SK-N-SH (cell line): ENCODE measurements around the gene SAMD1.

Experiments
- CHD2 ChIP-seq: fragments of 150-350 bp; IDR thresholded peaks from 2 replicates; pipeline ENCODE4 v1.6.1; 2018; ENCODE audit warnings: low read length; ENCODE audit not compliant: partially characterized antibody
- EP300 ChIP-seq, 2 experiments: IDR thresholded peaks; 2 replicates each; pipeline versions ENCODE4 v1.4.0 to v1.6.1; 2012; ENCODE audit warnings: borderline replicate concordance in 1 of 2, low read depth in 1 of 2, low read length in 1 of 2
- FOXJ3 ChIP-seq: sonication (generic); formaldehyde crosslinking; IDR thresholded peaks from 2 replicates; pipeline ENCODE4 v1.5.1; 2020; ENCODE audit warnings: mild to moderate bottlenecking, missing genetic modification reagents
- FOXM1 ChIP-seq: IDR thresholded peaks from 2 replicates; pipeline ENCODE4 v1.4.0; 2012; ENCODE audit warnings: low read depth, mild to moderate bottlenecking
- POLR2AphosphoS5 ChIP-seq: IDR thresholded peaks from 2 replicates; pipeline ENCODE4 v1.6.1; 2012; ENCODE audit warnings: low read depth, low read length
- TAF1 ChIP-seq: IDR thresholded peaks from 2 replicates; pipeline ENCODE4 v1.6.1; 2012; ENCODE audit warnings: low read depth, mild to moderate bottlenecking, low read length, moderate library complexity, borderline replicate concordance
- TF ChIP-seq, protein P1 (sequence below): IDR thresholded peaks from 2 replicates; pipeline ENCODE4; 2012
- TF ChIP-seq, protein P2 (sequence below): fragments of 200-600 bp; sonication (generic); IDR thresholded peaks from 2 replicates; pipeline ENCODE4 v1.6.1; 2017; ENCODE audit warnings: antibody characterized with exemption, mild to moderate bottlenecking, moderate library complexity

DNA sequence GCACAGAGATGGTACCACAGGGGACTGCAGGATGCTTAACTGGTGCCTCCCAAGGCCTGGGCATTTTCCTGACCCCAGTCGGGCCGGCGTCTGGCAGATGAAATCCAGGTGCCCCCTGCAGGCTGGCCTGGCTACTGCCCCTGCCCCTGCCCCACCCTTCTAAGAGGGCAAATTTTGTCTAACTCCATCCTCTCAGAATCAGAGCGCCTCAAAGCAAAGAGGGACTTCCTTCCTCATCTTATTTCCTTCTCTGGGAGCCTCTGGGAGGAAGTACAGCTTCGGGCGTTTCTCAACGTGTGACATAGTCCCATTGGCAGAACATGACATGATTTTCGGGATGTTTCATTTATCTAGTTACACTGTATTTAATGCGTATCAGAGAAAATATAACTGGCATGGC lies 24.3 kb upstream of the SAMD1 start:
- TF ChIP-seq FOXM1 (no peak), POLR2AphosphoS5 (no peak), CHD2 (no peak), FOXJ3 (CRISPR knock-in tag) (no peak), TAF1 (no peak), EP300 (IDR thresholded peaks at IDR 0.05; ENCODE audit: borderline replicate concordance in 1 of 2, low read depth in 1 of 2, low read length in 1 of 2) (no peak)
- TF ChIP-seq, protein P1, sequence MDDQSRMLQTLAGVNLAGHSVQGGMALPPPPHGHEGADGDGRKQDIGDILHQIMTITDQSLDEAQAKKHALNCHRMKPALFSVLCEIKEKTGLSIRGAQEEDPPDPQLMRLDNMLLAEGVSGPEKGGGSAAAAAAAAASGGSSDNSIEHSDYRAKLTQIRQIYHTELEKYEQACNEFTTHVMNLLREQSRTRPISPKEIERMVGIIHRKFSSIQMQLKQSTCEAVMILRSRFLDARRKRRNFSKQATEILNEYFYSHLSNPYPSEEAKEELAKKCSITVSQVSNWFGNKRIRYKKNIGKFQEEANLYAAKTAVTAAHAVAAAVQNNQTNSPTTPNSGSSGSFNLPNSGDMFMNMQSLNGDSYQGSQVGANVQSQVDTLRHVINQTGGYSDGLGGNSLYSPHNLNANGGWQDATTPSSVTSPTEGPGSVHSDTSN = no peak
- TF ChIP-seq, protein P2, sequence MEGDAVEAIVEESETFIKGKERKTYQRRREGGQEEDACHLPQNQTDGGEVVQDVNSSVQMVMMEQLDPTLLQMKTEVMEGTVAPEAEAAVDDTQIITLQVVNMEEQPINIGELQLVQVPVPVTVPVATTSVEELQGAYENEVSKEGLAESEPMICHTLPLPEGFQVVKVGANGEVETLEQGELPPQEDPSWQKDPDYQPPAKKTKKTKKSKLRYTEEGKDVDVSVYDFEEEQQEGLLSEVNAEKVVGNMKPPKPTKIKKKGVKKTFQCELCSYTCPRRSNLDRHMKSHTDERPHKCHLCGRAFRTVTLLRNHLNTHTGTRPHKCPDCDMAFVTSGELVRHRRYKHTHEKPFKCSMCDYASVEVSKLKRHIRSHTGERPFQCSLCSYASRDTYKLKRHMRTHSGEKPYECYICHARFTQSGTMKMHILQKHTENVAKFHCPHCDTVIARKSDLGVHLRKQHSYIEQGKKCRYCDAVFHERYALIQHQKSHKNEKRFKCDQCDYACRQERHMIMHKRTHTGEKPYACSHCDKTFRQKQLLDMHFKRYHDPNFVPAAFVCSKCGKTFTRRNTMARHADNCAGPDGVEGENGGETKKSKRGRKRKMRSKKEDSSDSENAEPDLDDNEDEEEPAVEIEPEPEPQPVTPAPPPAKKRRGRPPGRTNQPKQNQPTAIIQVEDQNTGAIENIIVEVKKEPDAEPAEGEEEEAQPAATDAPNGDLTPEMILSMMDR = peak; percentile 52
